Measurements from ENCODE around the gene MROH2A. TPM values are rescaled to one million over a fixed set of nuclear protein-coding genes. Genes with fewer than 3 reads are reported as not detected.
"Not testable (repeated sequence)": the region's sequence is repeated elsewhere in the genome, so short reads cannot be mapped to it uniquely, and the experiment has no call there.

Gene MROH2A
- total RNA-seq, 1 experiment from 2014 or later = not detected

- CTCF ChIA-PET = no interaction called here
- POLR2A ChIA-PET = no interaction called here
- Mint-ChIP-seq H3K4me3 (no peak within 1 kb of the TSS), H3K9me3 (peaks cover 44% of the 10 kb centered on the region), H3K27me3 (ENCODE audit: low read depth) (peaks cover 3% of the 10 kb centered on the region; the same call in 1 of the 2 replicates), H3K36me3 (peaks cover 8% of the 10 kb centered on the region; the same call in 1 of the 2 replicates), H3K27ac (no peak within 1 kb of the TSS), H3K4me1 (no peaks in the 10 kb centered on the region)
- ATAC-seq (no peak), DNase-seq (ENCODE audit: low spot score) (no peak)
- no peak for TF ChIP-seq ATF6 (CRISPR knock-in tag; IDR thresholded peaks at IDR 0.05)
- TF ChIP-seq ETV6 (CRISPR knock-in tag; IDR thresholded peaks at IDR 0.05) = no peak
- no peak for TF ChIP-seq MXD4 (CRISPR knock-in tag; IDR thresholded peaks at IDR 0.05; ENCODE audit: borderline replicate concordance)
- TF ChIP-seq, protein P1, sequence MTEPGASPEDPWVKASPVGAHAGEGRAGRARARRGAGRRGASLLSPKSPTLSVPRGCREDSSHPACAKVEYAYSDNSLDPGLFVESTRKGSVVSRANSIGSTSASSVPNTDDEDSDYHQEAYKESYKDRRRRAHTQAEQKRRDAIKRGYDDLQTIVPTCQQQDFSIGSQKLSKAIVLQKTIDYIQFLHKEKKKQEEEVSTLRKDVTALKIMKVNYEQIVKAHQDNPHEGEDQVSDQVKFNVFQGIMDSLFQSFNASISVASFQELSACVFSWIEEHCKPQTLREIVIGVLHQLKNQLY (CRISPR knock-in tag; IDR thresholded peaks at IDR 0.05) = no peak
- TF ChIP-seq CDX4 (CRISPR knock-in tag; IDR thresholded peaks at IDR 0.05; ENCODE audit: borderline replicate concordance) = no peak
- TF ChIP-seq ZSCAN18 (CRISPR knock-in tag; IDR thresholded peaks at IDR 0.05) = no peak
- TF ChIP-seq IRF2 (CRISPR knock-in tag; IDR thresholded peaks at IDR 0.05; ENCODE audit: borderline replicate concordance, low read depth) = no peak
- no peak for TF ChIP-seq ATF1 (CRISPR knock-in tag; IDR thresholded peaks at IDR 0.05)
- no peak for TF ChIP-seq ESRRA (CRISPR knock-in tag; IDR thresholded peaks at IDR 0.05; ENCODE audit: borderline replicate concordance)
- no peak for TF ChIP-seq ZNF396 (CRISPR knock-in tag; IDR thresholded peaks at IDR 0.05; ENCODE audit: borderline replicate concordance)
- TF ChIP-seq ELF4 (CRISPR knock-in tag; IDR thresholded peaks at IDR 0.05; ENCODE audit: low read depth) = no peak
- TF ChIP-seq, protein P2, sequence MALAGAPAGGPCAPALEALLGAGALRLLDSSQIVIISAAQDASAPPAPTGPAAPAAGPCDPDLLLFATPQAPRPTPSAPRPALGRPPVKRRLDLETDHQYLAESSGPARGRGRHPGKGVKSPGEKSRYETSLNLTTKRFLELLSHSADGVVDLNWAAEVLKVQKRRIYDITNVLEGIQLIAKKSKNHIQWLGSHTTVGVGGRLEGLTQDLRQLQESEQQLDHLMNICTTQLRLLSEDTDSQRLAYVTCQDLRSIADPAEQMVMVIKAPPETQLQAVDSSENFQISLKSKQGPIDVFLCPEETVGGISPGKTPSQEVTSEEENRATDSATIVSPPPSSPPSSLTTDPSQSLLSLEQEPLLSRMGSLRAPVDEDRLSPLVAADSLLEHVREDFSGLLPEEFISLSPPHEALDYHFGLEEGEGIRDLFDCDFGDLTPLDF (CRISPR knock-in tag; IDR thresholded peaks at IDR 0.05) = no peak
- TF ChIP-seq SP1 (CRISPR knock-in tag; conservative IDR thresholded peaks at IDR 0.05) = no peak
- TF ChIP-seq NR1H2 (CRISPR knock-in tag; IDR thresholded peaks at IDR 0.05) = no peak
- TF ChIP-seq NR3C1 (CRISPR knock-in tag; conservative IDR thresholded peaks at IDR 0.05; ENCODE audit: low read depth) = no peak
- TF ChIP-seq TEAD4 (CRISPR knock-in tag; IDR thresholded peaks at IDR 0.05) = no peak
- no peak for TF ChIP-seq NFE2L1 (CRISPR knock-in tag; IDR thresholded peaks at IDR 0.05)
- TF ChIP-seq ZNF425 (CRISPR knock-in tag; conservative IDR thresholded peaks at IDR 0.05) = no peak
These were observed 49.3 kb upstream of the MROH2A start, which contains the start of gene UGT1A3 for GRCh38 chr2:233728723-233729301. Gene UGT1A3 (plus strand): TSS chr2:233729042. CDS start chr2:233729127, 85 bp downstream.

DNA sequence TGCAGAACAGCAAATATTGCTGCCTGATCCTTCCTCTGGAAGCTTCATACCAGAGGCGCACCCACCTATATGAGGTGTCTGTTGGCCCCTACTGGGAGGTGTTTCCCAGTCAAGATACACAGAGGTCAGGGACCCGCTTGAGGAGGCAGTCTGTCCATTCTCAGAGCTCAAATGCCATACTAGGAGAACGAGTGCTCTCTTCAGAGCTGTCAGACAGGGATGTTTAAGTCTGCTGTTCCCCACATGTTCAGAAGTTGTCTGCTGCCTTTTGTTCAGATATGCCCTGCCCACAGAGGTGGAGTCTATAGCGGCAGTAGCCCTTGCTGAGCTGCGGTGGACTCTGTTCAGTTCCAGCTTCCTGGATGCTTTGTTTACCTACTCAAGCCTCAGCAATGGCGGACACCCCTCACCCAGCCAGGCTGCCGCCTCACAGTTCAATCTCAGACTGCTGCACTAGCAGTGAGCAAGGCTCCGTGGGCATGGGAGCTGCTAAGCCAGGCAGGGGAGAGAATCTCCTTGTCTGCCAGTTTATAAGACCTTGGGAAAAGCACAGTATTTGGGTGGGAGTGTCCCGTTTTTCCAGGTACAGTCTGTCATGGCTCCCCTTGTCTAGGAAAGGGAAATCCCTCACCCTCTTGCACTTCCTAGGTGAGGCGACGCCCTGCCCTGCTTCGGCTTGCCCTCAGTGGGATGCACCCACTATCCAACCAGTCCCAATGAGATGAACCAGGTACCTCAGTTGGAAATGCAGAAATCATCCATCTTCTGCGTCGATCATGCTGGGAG lies 41.1 kb upstream of the MROH2A start:
- ATAC-seq; H3K27ac Mint-ChIP-seq; H3K4me3 Mint-ChIP-seq; H3K27me3 Mint-ChIP-seq (ENCODE audit: low read depth); DNase-seq (ENCODE audit: low spot score); CTCF ChIA-PET; H3K4me1 Mint-ChIP-seq; POLR2A ChIA-PET: not testable (repeated sequence)
- Mint-ChIP-seq H3K9me3 (peaks cover 43% of the 10 kb centered on the region), H3K36me3 (peaks cover 11% of the 10 kb centered on the region)
